ENCODE measurements around the gene RERE.
"Not testable (repeated sequence)": the region's sequence is repeated elsewhere in the genome, so short reads cannot be mapped to it uniquely, and the experiment has no call there.

RERE gene

GRCh38 chr1:8392522-8392921 lies 424.9 kb downstream of the RERE start:
- DNase-seq, result no peak

- DNase-seq, result no peak
These were observed 426.7 kb downstream of the RERE start for GRCh38 chr1:8390707-8391106.

- no peak for DNase-seq
These were observed 427.4 kb downstream of the RERE start for GRCh38 chr1:8389958-8390535.

- no peak for DNase-seq
These were observed 428.5 kb downstream of the RERE start for GRCh38 chr1:8388732-8389562.

- DNase-seq, result no peak
These were observed 431.2 kb downstream of the RERE start for GRCh38 chr1:8386247-8386646.

GRCh38 chr1:8384577-8384976 lies 432.9 kb downstream of the RERE start:
- no peak for DNase-seq

- no peak for DNase-seq
These were observed 433.4 kb downstream of the RERE start for GRCh38 chr1:8384088-8384487.

- DNase-seq, result no peak
These were observed 434.6 kb downstream of the RERE start for GRCh38 chr1:8382608-8383505.

GRCh38 chr1:8382051-8382505 lies 435.4 kb downstream of the RERE start:
- DNase-seq, result no peak

- no peak for DNase-seq
These were observed 435.8 kb downstream of the RERE start for GRCh38 chr1:8381618-8382017.

- not testable (repeated sequence) for DNase-seq
These were observed 437.1 kb downstream of the RERE start for GRCh38 chr1:8380310-8380709.

GRCh38 chr1:8379513-8380186 lies 437.8 kb downstream of the RERE start:
- DNase-seq, result no peak

GRCh38 chr1:8378981-8379470 lies 438.4 kb downstream of the RERE start:
- DNase-seq, result no peak

GRCh38 chr1:8378178-8378577 lies 439.3 kb downstream of the RERE start:
- no peak for DNase-seq

GRCh38 chr1:8377271-8377981 lies 440.0 kb downstream of the RERE start:
- no peak for DNase-seq

- no peak for DNase-seq
These were observed 441.0 kb downstream of the RERE start for GRCh38 chr1:8376358-8376840.

GRCh38 chr1:8374812-8375211 lies 442.6 kb downstream of the RERE start:
- DNase-seq, result peak in 1 of 2 donors; percentile 32

GRCh38 chr1:8374356-8374755 lies 443.1 kb downstream of the RERE start:
- no peak for DNase-seq

- no peak for DNase-seq
These were observed 443.7 kb downstream of the RERE start for GRCh38 chr1:8373581-8374241.

GRCh38 chr1:8373125-8373524 lies 444.3 kb downstream of the RERE start:
- DNase-seq, result no peak

GRCh38 chr1:8371372-8371991 lies 446.0 kb downstream of the RERE start:
- DNase-seq, result no peak
